ENCODE data around the gene BEX4.
"Not testable (repeated sequence)": the region's sequence is repeated elsewhere in the genome, so short reads cannot be mapped to it uniquely, and the experiment has no call there.

Gene BEX4

DNA sequence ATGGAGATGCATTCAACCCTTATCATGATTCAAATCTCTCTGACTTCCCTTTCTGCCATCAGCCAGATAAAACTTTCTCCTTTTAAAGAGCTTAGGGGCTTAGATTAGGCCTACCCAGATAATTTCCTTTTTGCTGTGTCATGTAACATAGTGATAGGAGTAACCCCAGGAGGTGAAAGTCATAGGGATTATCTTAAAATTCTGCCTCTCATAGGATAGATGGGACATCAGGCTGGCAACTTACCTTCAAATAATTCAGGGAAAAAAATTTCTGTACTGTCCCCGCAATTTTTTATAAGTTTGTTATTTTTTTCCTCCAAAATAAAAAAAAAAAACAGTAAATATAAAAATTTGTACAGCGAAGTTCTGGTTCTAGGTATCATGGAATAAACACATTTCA is 20.7 kb downstream of the BEX4 start:
- in situ Hi-C loops (cut with HindIII; ENCODE audit: low sequenced_read_pairs), result not testable (repeated sequence)

DNA sequence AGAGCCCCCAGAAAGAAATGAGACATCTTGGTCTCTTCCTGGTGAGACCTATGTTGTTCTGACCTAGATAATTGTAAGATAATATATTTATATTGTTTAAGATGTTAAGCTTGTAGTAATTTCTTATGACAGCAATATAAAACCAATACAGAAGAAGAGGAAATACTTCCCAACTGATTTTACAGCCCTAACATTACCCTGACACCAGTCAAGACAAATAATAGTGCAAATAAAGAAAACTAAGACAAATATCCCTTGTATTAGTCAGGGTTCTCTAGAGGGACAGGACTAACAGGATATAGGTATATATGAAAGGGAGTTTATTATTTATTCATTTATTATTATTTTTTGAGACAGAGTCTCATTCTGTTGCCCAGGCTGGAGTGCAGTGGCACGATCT is 21.4 kb downstream of the BEX4 start:
- in situ Hi-C loops (cut with HindIII; ENCODE audit: low sequenced_read_pairs), result no loop called here

GRCh38 chrX:103240155-103240554 is 25.2 kb downstream of the BEX4 start:
- in situ Hi-C loops (cut with HindIII; ENCODE audit: low sequenced_read_pairs), result no loop called here

DNA sequence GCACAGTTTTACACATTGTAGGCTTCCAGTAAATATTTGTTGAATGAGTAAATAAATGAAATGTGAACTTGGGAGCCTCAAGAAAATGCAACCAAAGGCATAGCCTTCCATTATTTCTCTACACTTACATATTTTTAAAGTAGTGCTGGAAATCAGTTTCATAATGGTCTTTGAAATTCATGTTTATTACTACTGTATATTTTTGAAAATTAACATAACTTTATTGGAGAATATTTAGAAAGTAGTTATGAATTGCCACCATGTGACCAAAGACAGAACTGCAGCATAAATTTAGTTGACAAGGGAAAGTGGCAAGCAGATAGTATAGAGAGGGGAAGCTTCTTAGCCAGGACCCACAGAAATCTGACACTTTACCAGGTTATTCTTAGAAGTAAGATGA is 33.6 kb downstream of the BEX4 start:
- in situ Hi-C loops (cut with HindIII; ENCODE audit: low sequenced_read_pairs), result no loop called here

- in situ Hi-C loops (cut with HindIII; ENCODE audit: low sequenced_read_pairs), result no loop called here
Measured at GRCh38 chrX:103249805-103250204, 34.9 kb downstream of the BEX4 start.

- in situ Hi-C loops (cut with HindIII; ENCODE audit: low sequenced_read_pairs), result no loop called here
Measured at GRCh38 chrX:103250977-103251376, 36.1 kb downstream of the BEX4 start.

GRCh38 chrX:103253608-103254007 is 38.7 kb downstream of the BEX4 start:
- in situ Hi-C loops (cut with HindIII; ENCODE audit: low sequenced_read_pairs), result no loop called here

DNA sequence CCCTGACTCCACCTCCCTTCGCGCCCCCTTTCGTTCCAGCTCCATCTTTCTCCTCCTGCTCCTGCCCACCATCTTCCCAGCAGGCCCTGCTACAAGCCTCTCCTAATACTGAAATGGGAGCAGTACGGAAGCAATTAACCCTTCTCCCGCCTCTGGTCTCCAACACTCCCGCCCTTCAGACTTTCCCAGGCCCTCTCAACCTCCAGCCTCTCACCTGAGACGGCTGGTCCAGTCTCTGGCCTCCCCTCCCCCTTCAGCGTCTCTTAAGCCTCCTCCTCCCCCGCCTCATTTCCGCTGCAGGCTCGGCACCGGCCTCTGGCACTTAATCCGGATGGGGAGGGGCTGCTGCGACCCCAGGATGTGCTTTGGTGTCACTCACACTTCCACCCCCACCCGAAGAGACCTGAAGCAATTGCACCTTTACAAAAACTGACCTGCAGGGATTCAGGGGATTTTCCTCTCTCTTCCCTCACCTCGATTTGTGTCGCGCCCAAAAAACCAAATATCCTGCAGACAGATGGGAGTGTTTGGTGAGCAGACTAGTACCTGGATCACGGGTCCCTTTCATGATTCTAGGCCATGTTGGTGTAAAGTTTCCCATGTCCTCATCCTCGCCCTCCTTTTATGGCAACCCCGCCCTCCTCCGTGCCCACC is 39.4 kb downstream of the BEX4 start:
- in situ Hi-C loops (cut with HindIII; ENCODE audit: low sequenced_read_pairs), result no loop called here

- in situ Hi-C loops (cut with HindIII; ENCODE audit: low sequenced_read_pairs), result no loop called here
Measured at GRCh38 chrX:103254921-103255493, 40.1 kb downstream of the BEX4 start, which contains the start of gene TCEAL8. TCEAL8 (minus strand) TSS chrX:103255155; CDS start chrX:103253979, 1,176 bp downstream.

- in situ Hi-C loops (cut with HindIII; ENCODE audit: low sequenced_read_pairs), result no loop called here
Measured at GRCh38 chrX:103256651-103257050, 41.7 kb downstream of the BEX4 start.

GRCh38 chrX:103258275-103258674 is 43.4 kb downstream of the BEX4 start:
- in situ Hi-C loops (cut with HindIII; ENCODE audit: low sequenced_read_pairs), result no loop called here

Measured in endothelial cell of hepatic sinusoid (primary cell).